ENCODE data around the gene SWI5. TPM values are rescaled to one million over a fixed set of nuclear protein-coding genes. Genes with fewer than 3 reads are reported as not detected.

The SWI5 gene
- total RNA-seq, 1 experiment from 2014 or later: 18.0 TPM

DNA sequence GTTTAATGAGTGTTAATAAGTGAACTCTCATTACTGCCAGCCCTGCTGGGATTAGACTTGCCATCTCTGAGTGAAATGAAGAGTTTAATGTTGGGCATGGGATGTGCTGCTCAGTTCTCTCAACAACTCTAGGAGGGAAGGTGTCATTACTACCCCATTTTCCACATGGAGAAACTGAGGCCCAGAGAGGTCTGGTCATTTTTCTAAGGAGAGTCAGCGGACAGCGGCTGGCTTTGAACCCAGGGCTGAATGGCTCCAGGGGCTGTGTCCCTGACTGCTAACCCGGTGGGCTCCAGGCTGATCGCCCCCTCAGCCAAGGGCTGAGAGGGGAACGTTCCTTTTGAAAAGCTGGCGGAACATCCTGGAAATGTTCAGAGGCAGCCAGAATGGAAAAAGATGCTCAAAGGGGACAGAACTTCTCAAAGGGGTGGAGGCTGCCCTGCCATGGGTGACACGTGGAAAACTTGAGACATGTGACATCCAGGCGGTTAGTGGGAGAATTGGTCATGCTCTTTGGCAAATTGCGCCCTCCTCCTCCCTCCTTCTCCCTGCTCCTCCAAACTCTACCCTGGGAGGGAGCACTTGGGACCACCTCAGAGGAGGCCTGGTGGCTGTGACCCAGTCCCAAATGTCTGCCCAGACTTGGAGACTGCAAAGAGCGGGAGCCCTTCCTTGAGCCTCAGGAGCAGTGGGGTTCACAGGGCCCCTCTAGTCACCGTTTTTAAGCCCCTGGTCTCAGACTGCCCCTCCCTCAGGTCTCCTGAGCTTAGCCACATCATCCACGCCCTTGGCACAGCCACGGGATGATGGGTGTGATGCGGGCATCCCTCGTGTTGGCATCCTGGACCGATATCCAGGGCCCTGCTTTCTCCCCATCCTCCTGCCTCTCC is 44.2 kb upstream of the SWI5 start:
- DNase-seq: peak in 1 of 2 experiments; percentile 31
- Mint-ChIP-seq H3K27ac (ENCODE audit: unreplicated experiment) (no peak overlapping the region), H3K9me3 (ENCODE audit: unreplicated experiment) (no peaks in the 10 kb centered on the region), H3K4me1 (ENCODE audit: low read depth, unreplicated experiment) (no peaks in the 10 kb centered on the region), H3K4me3 (ENCODE audit: unreplicated experiment) (no peak overlapping the region), H3K27me3 (ENCODE audit: insufficient read depth, unreplicated experiment) (no peaks in the 10 kb centered on the region), H3K36me3 (ENCODE audit: insufficient read depth, unreplicated experiment) (no peaks in the 10 kb centered on the region)
- no peaks in the 10 kb centered on the region for H3K27me3 ChIP-seq (replicated peaks; ENCODE audit: control insufficient read depth, insufficient read depth, low read length)
- no peaks in the 10 kb centered on the region for H3K9me3 ChIP-seq
- TF ChIP-seq CTCF (IDR thresholded peaks at IDR 0.05; ENCODE audit: insufficient read depth in 1 of 2, low read depth in 1 of 2, low read length in 1 of 2, severe bottlenecking in 1 of 2, unreplicated experiment in 1 of 2): no peak
- no peaks in the 10 kb centered on the region for H3K4me1 ChIP-seq
- intact Hi-C loops (cut with micrococcal nuclease; ENCODE audit: unreplicated experiment): no loop called here
- no peaks in the 10 kb centered on the region for H3K36me3 ChIP-seq (ENCODE audit: control insufficient read depth, insufficient read depth, low read length)
- ChIA-PET POLR2A (interaction anchor here (0.6 kb wide), 1 partner anchor 21 kb away, joined by 3 read pairs; no protein-coding TSS in a partner anchor), CTCF (interaction anchor here (0.7 kb wide), 1 partner anchor 13 kb away, joined by 3 read pairs; no protein-coding TSS in a partner anchor)
- no peak overlapping the region for H3K4me3 ChIP-seq (ENCODE audit: low read depth, low read length)
- no TSS peak for BruUV-seq (replicated peaks)

DNA sequence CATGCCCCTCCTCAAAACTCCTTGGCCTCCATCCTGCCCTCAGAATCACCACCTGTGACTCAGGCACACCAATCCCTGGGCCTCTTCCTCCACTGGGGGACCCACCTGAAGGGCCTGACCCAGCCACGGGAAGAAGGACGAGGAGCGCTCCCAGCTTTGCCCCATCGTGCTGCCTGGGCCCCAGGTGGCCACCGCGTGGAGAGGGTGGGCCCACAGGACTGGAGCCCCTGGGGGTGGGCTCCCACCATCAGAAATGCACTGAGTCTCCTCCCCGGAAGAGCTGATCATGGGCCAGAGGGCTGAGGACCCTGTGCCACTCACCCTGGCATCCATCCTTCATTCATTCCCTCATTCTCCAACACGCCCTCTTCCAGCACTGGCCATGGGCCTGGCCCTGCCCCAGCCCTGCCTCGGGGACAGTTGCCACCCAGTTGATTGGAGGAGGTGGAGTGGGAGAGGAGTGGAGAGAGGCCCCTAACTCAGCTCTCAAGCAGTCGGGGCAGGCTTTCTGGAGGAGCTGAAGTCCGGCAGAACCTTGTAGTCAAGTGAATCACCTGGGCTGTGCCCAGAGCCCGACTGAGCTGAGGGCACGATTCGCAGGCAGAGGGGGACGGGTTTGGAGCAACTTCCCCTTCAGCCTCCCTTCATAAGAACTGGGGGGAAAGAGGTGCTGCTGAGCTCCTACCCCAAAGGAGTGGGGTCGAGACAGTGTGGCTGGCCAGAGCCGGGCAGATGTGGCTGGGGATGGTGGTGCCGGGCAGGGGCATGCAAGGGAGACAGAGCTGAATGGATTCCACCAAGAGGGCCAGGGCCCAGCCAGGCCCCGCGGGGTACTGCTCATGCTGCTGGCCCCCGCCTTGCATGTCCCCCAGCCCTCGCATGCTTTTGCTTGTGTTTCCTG is 43.3 kb upstream of the SWI5 start:
- BruUV-seq (replicated peaks): no TSS peak
- DNase-seq: peak in 1 of 2 experiments; percentile 30
- intact Hi-C loops (cut with micrococcal nuclease; ENCODE audit: unreplicated experiment): no loop called here
- no peak overlapping the region for H3K4me3 ChIP-seq (ENCODE audit: low read depth, low read length)
- H3K27ac Mint-ChIP-seq (ENCODE audit: unreplicated experiment): no peak overlapping the region
- no peak for TF ChIP-seq CTCF (IDR thresholded peaks at IDR 0.05; ENCODE audit: insufficient read depth in 1 of 2, low read depth in 1 of 2, low read length in 1 of 2, severe bottlenecking in 1 of 2, unreplicated experiment in 1 of 2)
- no peaks in the 10 kb centered on the region for H3K36me3 ChIP-seq (ENCODE audit: control insufficient read depth, insufficient read depth, low read length)
- no peaks in the 10 kb centered on the region for H3K27me3 ChIP-seq (replicated peaks; ENCODE audit: control insufficient read depth, insufficient read depth, low read length)
- H3K36me3 Mint-ChIP-seq (ENCODE audit: insufficient read depth, unreplicated experiment): no peaks in the 10 kb centered on the region
- no peaks in the 10 kb centered on the region for H3K27me3 Mint-ChIP-seq (ENCODE audit: insufficient read depth, unreplicated experiment)
- H3K4me1 ChIP-seq: no peaks in the 10 kb centered on the region
- H3K9me3 Mint-ChIP-seq (ENCODE audit: unreplicated experiment): no peaks in the 10 kb centered on the region
- no peaks in the 10 kb centered on the region for H3K4me1 Mint-ChIP-seq (ENCODE audit: low read depth, unreplicated experiment)
- POLR2A ChIA-PET: interaction anchor here (0.6 kb wide), 1 partner anchor 20 kb away, joined by 3 read pairs; no protein-coding TSS in a partner anchor
- H3K9me3 ChIP-seq: no peaks in the 10 kb centered on the region
- no peak overlapping the region for H3K4me3 Mint-ChIP-seq (ENCODE audit: unreplicated experiment)
- CTCF ChIA-PET: interaction anchor here (0.7 kb wide), 1 partner anchor 14 kb away, joined by 3 read pairs; no protein-coding TSS in a partner anchor

DNA sequence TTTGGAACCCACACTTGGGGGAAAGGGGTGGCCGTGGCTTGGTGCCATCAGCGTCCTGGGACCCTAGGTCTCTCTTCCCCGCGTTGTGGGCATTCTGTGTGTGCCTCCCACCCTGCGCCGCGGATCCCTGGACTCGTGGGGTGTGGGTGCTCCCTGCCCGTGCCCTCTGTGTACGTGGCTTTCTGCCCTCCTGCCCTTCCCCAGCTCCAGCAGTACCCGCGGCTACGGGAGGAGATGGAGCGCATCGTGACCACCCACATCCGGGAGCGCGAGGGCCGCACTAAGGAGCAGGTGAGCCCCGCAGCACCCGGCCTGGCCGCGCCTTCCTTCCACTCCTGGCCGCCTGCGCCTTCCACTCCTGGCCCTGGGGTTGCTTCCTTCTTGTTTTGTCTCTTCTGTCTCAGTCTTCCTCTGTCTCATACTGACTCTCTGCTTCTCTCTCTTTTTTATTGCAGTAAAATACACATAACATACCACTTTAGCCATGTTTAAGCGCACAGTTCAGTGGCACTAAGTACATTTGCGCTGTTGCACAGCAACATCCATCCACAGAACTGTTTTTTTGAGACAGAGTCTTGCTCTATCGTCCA is 42.2 kb upstream of the SWI5 start:
- BruUV-seq (replicated peaks): no TSS peak
- DNase-seq: no peak
- Histone ChIP-seq H3K9me3 (no peaks in the 10 kb centered on the region), H3K27me3 (replicated peaks; ENCODE audit: control insufficient read depth, insufficient read depth, low read length) (no peaks in the 10 kb centered on the region), H3K4me1 (no peaks in the 10 kb centered on the region), H3K4me3 (ENCODE audit: low read depth, low read length) (no peak overlapping the region), H3K36me3 (ENCODE audit: control insufficient read depth, insufficient read depth, low read length) (no peaks in the 10 kb centered on the region)
- Mint-ChIP-seq H3K4me1 (ENCODE audit: low read depth, unreplicated experiment) (no peaks in the 10 kb centered on the region), H3K36me3 (ENCODE audit: insufficient read depth, unreplicated experiment) (no peaks in the 10 kb centered on the region), H3K27ac (ENCODE audit: unreplicated experiment) (no peak overlapping the region), H3K4me3 (ENCODE audit: unreplicated experiment) (no peak overlapping the region), H3K27me3 (ENCODE audit: insufficient read depth, unreplicated experiment) (no peaks in the 10 kb centered on the region), H3K9me3 (ENCODE audit: unreplicated experiment) (no peaks in the 10 kb centered on the region)
- ChIA-PET CTCF (no interaction called here), POLR2A (no interaction called here)
- intact Hi-C loops (cut with micrococcal nuclease; ENCODE audit: unreplicated experiment): no loop called here
- no peak for TF ChIP-seq CTCF (IDR thresholded peaks at IDR 0.05; ENCODE audit: insufficient read depth in 1 of 2, low read depth in 1 of 2, low read length in 1 of 2, severe bottlenecking in 1 of 2, unreplicated experiment in 1 of 2)
